SU-DHL-6 (cell line): ENCODE measurements around the gene DAG1.

Source experiments
- H2AFZ ChIP-seq: fragments of 200-600 bp; sonication (generic); 2 replicates; pipeline ENCODE4 v1.6.1; 2014; ENCODE audit warnings: low read depth, mild to moderate bottlenecking, moderate library complexity, mixed read lengths, antibody characterized with exemption, low read length; ENCODE audit not compliant: severe bottlenecking
- H3F3A ChIP-seq: fragments of 200-600 bp; shearing (Covaris generic); 2 replicates; pipeline ENCODE4 v1.6.0; 2016; ENCODE audit warnings: antibody characterized with exemption, mild to moderate bottlenecking; ENCODE audit not compliant: insufficient read depth
- H3K27ac ChIP-seq: fragments of 200-600 bp; sonication (generic); 2 replicates; pipeline ENCODE4 v1.5.1; 2016; ENCODE audit warnings: low read depth, mild to moderate bottlenecking, low read length, moderate library complexity, mixed read lengths
- H3K27me3 ChIP-seq: fragments of 200-600 bp; sonication (generic), shearing (Covaris generic); 2 replicates; pipeline ENCODE4 v1.6.0; 2014; ENCODE audit warnings: mild to moderate bottlenecking, low read length
- H3K36me3 ChIP-seq: fragments of 200-600 bp; sonication (generic); 2 replicates; pipeline ENCODE4 v1.6.1; 2014; ENCODE audit warnings: mild to moderate bottlenecking, low read length, mixed read lengths
- H3K4me2 ChIP-seq: fragments of 300-600, 200-600 bp; shearing (Covaris generic), sonication (generic); 2 replicates; pipeline ENCODE4 v1.6.0; 2014; ENCODE audit warnings: low read length, low read depth, mild to moderate bottlenecking; ENCODE audit not compliant: poor library complexity, severe bottlenecking
- H3K4me3 ChIP-seq: fragments of 200-600 bp; sonication (generic); 2 replicates; pipeline ENCODE4 v1.5.1; 2014; ENCODE audit warnings: antibody characterized with exemption, low read length, mild to moderate bottlenecking, mixed read lengths; ENCODE audit not compliant: insufficient read depth, poor library complexity, severe bottlenecking
- H3K79me2 ChIP-seq: fragments of 200-600 bp; sonication (generic); 2 replicates; pipeline ENCODE4 v1.6.1; 2014; ENCODE audit warnings: mild to moderate bottlenecking, low read length, moderate library complexity; ENCODE audit not compliant: insufficient read depth
- H3K9ac ChIP-seq: fragments of 200-600 bp; sonication (generic); 2 replicates; pipeline ENCODE4 v1.7.0; 2014; ENCODE audit warnings: mild to moderate bottlenecking, low read length
- H3K9me2 ChIP-seq: fragments of 200-600 bp; sonication (generic); replicated peaks from 2 replicates; pipeline ENCODE4 v1.6.1; 2014; ENCODE audit warnings: low read length; ENCODE audit not compliant: insufficient read depth
- H3K9me3 ChIP-seq: fragments of 200-600 bp; sonication (generic); 2 replicates; pipeline ENCODE4 v1.6.1; 2014; ENCODE audit warnings: low read length, mixed read lengths; ENCODE audit not compliant: insufficient read depth
- H4K20me1 ChIP-seq: fragments of 200-600 bp; sonication (generic); 2 replicates; pipeline ENCODE4 v1.6.1; 2014; ENCODE audit warnings: low read depth, mild to moderate bottlenecking, antibody characterized with exemption, low read length, moderate library complexity, mixed read lengths
- EZH2phosphoT487 ChIP-seq: fragments of 200-600 bp; sonication (generic), shearing (Covaris generic); conservative IDR thresholded peaks from 2 replicates; pipeline ENCODE4 v1.6.1; 2018; ENCODE audit warnings: mild to moderate bottlenecking, antibody characterized with exemption, low read length, moderate library complexity, mixed read lengths
- TF ChIP-seq, protein P1 (sequence below): fragments of 200-600 bp; sonication (generic); IDR thresholded peaks from one replicate; pipeline ENCODE4 v1.5.1; 2017; ENCODE audit warnings: antibody characterized with exemption, mild to moderate bottlenecking, low read length, moderate library complexity; ENCODE audit not compliant: insufficient read depth, poor library complexity, severe bottlenecking

Gene DAG1

DNA sequence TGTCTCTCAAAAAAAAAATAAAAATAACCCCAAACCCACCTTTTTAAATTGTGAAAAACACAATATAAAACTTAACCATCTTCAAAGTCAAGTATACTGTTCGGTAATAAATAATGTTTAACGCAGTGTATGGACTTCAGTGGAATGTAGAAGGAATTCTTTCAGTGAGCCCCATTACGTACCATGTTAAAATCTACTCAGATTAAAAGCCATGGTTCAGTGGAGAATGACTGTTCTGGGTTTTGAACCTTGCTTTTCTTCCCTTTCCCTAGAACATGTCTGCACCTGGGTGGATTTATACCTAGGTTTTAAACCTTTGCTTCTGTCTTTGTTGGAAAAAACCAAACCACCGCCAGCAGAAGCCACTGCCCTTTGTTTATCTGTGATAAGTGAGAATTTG, 27.5 kb downstream of the DAG1 start:
- Histone ChIP-seq H4K20me1 (no peaks in the 10 kb centered on the region), H3K27ac (no peak overlapping the region), H3K4me3 (no peak overlapping the region), H3K9me3 (no peaks in the 10 kb centered on the region), H3K36me3 (no peaks in the 10 kb centered on the region), H3K79me2 (peaks cover 9% of the 10 kb centered on the region; the same call in 1 of the 2 replicates), H3K9ac (no peak overlapping the region), H3K9me2 (no peaks in the 10 kb centered on the region), H3K27me3 (no peaks in the 10 kb centered on the region), H3K4me2 (no peak overlapping the region), H2AFZ (no peak overlapping the region), H3F3A (no peaks in the 10 kb centered on the region)
- no peak for TF ChIP-seq EZH2phosphoT487
- TF ChIP-seq, protein P1, sequence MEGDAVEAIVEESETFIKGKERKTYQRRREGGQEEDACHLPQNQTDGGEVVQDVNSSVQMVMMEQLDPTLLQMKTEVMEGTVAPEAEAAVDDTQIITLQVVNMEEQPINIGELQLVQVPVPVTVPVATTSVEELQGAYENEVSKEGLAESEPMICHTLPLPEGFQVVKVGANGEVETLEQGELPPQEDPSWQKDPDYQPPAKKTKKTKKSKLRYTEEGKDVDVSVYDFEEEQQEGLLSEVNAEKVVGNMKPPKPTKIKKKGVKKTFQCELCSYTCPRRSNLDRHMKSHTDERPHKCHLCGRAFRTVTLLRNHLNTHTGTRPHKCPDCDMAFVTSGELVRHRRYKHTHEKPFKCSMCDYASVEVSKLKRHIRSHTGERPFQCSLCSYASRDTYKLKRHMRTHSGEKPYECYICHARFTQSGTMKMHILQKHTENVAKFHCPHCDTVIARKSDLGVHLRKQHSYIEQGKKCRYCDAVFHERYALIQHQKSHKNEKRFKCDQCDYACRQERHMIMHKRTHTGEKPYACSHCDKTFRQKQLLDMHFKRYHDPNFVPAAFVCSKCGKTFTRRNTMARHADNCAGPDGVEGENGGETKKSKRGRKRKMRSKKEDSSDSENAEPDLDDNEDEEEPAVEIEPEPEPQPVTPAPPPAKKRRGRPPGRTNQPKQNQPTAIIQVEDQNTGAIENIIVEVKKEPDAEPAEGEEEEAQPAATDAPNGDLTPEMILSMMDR = no peak

DNA sequence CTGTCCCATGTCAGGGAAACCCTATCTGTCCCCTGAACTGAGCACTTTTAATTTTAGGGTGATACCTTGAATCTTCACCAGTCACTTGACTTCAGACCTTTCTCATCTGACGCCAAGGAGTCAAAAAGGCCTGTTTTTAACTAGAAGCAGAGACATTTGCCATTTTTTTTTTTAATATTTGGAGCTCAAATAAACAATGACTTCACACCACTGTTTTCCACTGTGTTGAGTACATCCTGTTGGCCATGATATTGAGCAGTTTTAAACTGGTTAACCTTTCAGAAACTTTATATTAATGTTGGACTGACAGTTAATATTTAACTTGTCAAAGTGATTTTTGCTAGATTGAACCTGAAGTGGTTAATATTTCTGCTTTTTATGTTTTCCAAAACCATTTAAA, 28.2 kb downstream of the DAG1 start:
- H3K9me3 ChIP-seq = no peaks in the 10 kb centered on the region
- H3K9ac ChIP-seq = no peak overlapping the region
- no peaks in the 10 kb centered on the region for H3K9me2 ChIP-seq
- TF ChIP-seq EZH2phosphoT487 = no peak
- TF ChIP-seq, protein P1 = no peak
- no peaks in the 10 kb centered on the region for H4K20me1 ChIP-seq
- H3K27ac ChIP-seq = no peak overlapping the region
- H3K4me2 ChIP-seq = no peak overlapping the region
- no peaks in the 10 kb centered on the region for H3K27me3 ChIP-seq
- no peak overlapping the region for H2AFZ ChIP-seq
- H3K4me3 ChIP-seq = no peak overlapping the region
- no peaks in the 10 kb centered on the region for H3F3A ChIP-seq
- H3K36me3 ChIP-seq = no peaks in the 10 kb centered on the region
- H3K79me2 ChIP-seq = peaks cover 9% of the 10 kb centered on the region; the same call in 1 of the 2 replicates

DNA sequence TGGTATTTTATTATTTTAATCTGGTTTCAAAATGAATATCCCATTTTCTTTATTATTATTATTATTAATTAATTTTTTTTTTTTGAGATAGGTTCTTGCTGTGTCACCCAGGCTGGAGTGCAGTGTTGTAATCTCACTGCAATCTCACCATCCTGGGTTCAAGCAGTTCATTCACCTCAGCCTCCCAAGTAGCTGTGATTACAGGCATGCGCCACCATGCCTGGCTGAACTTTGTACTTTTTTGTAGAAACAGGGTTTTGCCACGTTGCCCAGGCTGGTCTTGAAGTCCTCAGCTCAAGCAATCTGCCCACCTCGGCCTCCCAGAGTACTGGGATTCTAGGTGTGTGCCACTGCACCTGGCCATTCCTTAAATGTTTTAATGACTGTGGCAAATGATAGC, 28.6 kb downstream of the DAG1 start:
- Histone ChIP-seq H3K9me3 (no peaks in the 10 kb centered on the region), H2AFZ (no peak overlapping the region), H3K4me3 (no peak overlapping the region), H4K20me1 (no peaks in the 10 kb centered on the region), H3K9me2 (no peaks in the 10 kb centered on the region), H3K36me3 (no peaks in the 10 kb centered on the region), H3K9ac (no peak overlapping the region), H3K79me2 (peaks cover 9% of the 10 kb centered on the region; the same call in 1 of the 2 replicates), H3K27me3 (no peaks in the 10 kb centered on the region), H3F3A (no peaks in the 10 kb centered on the region), H3K4me2 (no peak overlapping the region), H3K27ac (no peak overlapping the region)
- TF ChIP-seq EZH2phosphoT487 = no peak
- TF ChIP-seq, protein P1 = no peak
